Colonic mucosa (tissue), 4 donors: Measurements from ENCODE around the gene ANKRD11. TPM values are rescaled to one million over a fixed set of nuclear protein-coding genes. Genes with fewer than 3 reads are reported as not detected.
"Not testable (repeated sequence)": the region's sequence is repeated elsewhere in the genome, so short reads cannot be mapped to it uniquely, and the experiment has no call there.

Experiments used
- DNase-seq: peaks from one replicate; pipeline ENCODE4 v3.0.0-alpha.2; 2020
- H3K27ac ChIP-seq: fragments of 200-600 bp; one replicate; pipeline ENCODE4 v1.8.0; 2021
- H3K27me3 ChIP-seq: fragments of 200-600 bp; one replicate; pipeline ENCODE4 v1.8.0; 2021
- H3K36me3 ChIP-seq: fragments of 200-600 bp; one replicate; pipeline ENCODE4 v1.8.0; 2021
- H3K4me1 ChIP-seq: fragments of 200-600 bp; one replicate; pipeline ENCODE4 v1.8.0; 2021; ENCODE audit warnings: mild to moderate bottlenecking
- H3K4me3 ChIP-seq: fragments of 200-600 bp; one replicate; pipeline ENCODE4 v1.8.0; 2021
- H3K9ac ChIP-seq, 2 donors: one replicate each; pipeline ENCODE4 v1.7.0; 2013; ENCODE audit warnings: control low read depth in 2 of 2, low read depth in 2 of 2, low read length in 2 of 2
- H3K9me3 ChIP-seq: fragments of 200-600 bp; one replicate; pipeline ENCODE4 v1.8.0; 2021
- CTCF ChIP-seq: fragments of 200-600 bp; IDR thresholded peaks from one replicate; pipeline ENCODE4 v1.8.0; 2022; ENCODE audit warnings: antibody characterized with exemption, mild to moderate bottlenecking
- intact Hi-C: fragments of 100-400 bp; cut with DNase I; formaldehyde crosslinking; loops from one replicate; pipeline ENCODE4 v1.14.1; 2022
- total RNA-seq, 2 donors: library from RNA; stranded (reverse); fragmentation: NEBNext Ultra II Directional in 1 of 2; extraction: Animal tissue kit (Norgen Biotek cat#: 25700) in 1 of 2; gene quantifications; one replicate each; pipeline ENCODE4 v1.2.1, GENCODE V29; 2021
- donor health status: healthy.
- donor health status: DM: no; HTN: no; CAD: no.
- donor health status: DM: no; HTN: no; CAD: no.

ANKRD11 gene
- total RNA-seq, 2 donors from 2014 or later, result 69.4 to 129 TPM

GRCh38 chr16:89393738-89394406, 96.5 kb downstream of the ANKRD11 start:
- Histone ChIP-seq H3K9me3 (no peaks in the 10 kb centered on the region), H3K27me3 (no peaks in the 10 kb centered on the region), H3K4me1 (peaks cover 6% of the 10 kb centered on the region), H3K36me3 (no peaks in the 10 kb centered on the region), H3K4me3 (no peak overlapping the region), H3K9ac (no peak overlapping the region), H3K27ac (no peak overlapping the region)
- no peak for TF ChIP-seq CTCF
- DNase-seq, result no peak
- intact Hi-C loops, result no loop called here

GRCh38 chr16:89392881-89393737, 97.3 kb downstream of the ANKRD11 start:
- intact Hi-C loops, result no loop called here
- no peaks in the 10 kb centered on the region for H3K36me3 ChIP-seq
- no peak overlapping the region for H3K27ac ChIP-seq
- peaks cover 6% of the 10 kb centered on the region for H3K4me1 ChIP-seq
- DNase-seq, result no peak
- no peaks in the 10 kb centered on the region for H3K9me3 ChIP-seq
- H3K27me3 ChIP-seq, result no peaks in the 10 kb centered on the region
- no peak for TF ChIP-seq CTCF
- no peak overlapping the region for H3K9ac ChIP-seq
- H3K4me3 ChIP-seq, result no peak overlapping the region

GRCh38 chr16:89390224-89390583, 100.2 kb downstream of the ANKRD11 start:
- intact Hi-C loops, H3K27me3 ChIP-seq, H3K4me3 ChIP-seq, H3K27ac ChIP-seq, H3K36me3 ChIP-seq, H3K9ac ChIP-seq, H3K4me1 ChIP-seq, DNase-seq, H3K9me3 ChIP-seq: not testable (repeated sequence)

- intact Hi-C loops, H3K9ac ChIP-seq, H3K36me3 ChIP-seq, H3K4me1 ChIP-seq, H3K4me3 ChIP-seq, H3K9me3 ChIP-seq, H3K27ac ChIP-seq, DNase-seq, H3K27me3 ChIP-seq: not testable (repeated sequence)
Observed at GRCh38 chr16:89389504-89390223, 100.7 kb downstream of the ANKRD11 start.

- no peaks in the 10 kb centered on the region for H3K9me3 ChIP-seq
- no peak for TF ChIP-seq CTCF
- H3K27me3 ChIP-seq, result no peaks in the 10 kb centered on the region
- H3K9ac ChIP-seq, result no peak overlapping the region
- H3K27ac ChIP-seq, result no peak overlapping the region
- no peaks in the 10 kb centered on the region for H3K36me3 ChIP-seq
- H3K4me3 ChIP-seq, result no peak overlapping the region
- intact Hi-C loops, result no loop called here
- no peak for DNase-seq
- H3K4me1 ChIP-seq, result peaks cover 3% of the 10 kb centered on the region
Observed at GRCh38 chr16:89388536-89388935, 101.8 kb downstream of the ANKRD11 start.

GRCh38 chr16:89386306-89387185, 103.8 kb downstream of the ANKRD11 start:
- Histone ChIP-seq H3K36me3 (no peaks in the 10 kb centered on the region), H3K9ac (no peak overlapping the region), H3K27me3 (no peaks in the 10 kb centered on the region), H3K4me3 (no peak overlapping the region), H3K4me1 (peaks cover 15% of the 10 kb centered on the region), H3K27ac (no peak overlapping the region), H3K9me3 (no peaks in the 10 kb centered on the region)
- TF ChIP-seq CTCF, result no peak
- intact Hi-C loops, result no loop called here
- no peak for DNase-seq
